Measurements from ENCODE around the gene SELENOH.

SELENOH gene

GRCh38 chr11:57761301-57762234 is 20.3 kb downstream of the SELENOH start, which contains the start of gene CTNND1:
Gene CTNND1, plus strand, starts transcription at chr11:57761802. Its CDS starts 29,677 bp downstream, at chr11:57791479.
- peak within 1 kb of the TSS; percentile 5 for H3K4me3 Mint-ChIP-seq
- H3K9me3 Mint-ChIP-seq: no peaks in the 10 kb centered on the region
- CTCF ChIA-PET: interaction anchor here (1.1 to 2.0 kb wide), 2 partner anchors 10 to 39 kb away, joined by 4 to 10 read pairs; partner anchors contain the start of gene BTBD18
- H3K4me1 Mint-ChIP-seq: peaks cover 19% of the 10 kb centered on the region
- peaks cover 23% of the 10 kb centered on the region for H3K27me3 Mint-ChIP-seq
- no peak within 1 kb of the TSS for H3K27ac Mint-ChIP-seq
- H3K36me3 Mint-ChIP-seq: no peaks in the 10 kb centered on the region
- DNase-seq: no peak

DNA sequence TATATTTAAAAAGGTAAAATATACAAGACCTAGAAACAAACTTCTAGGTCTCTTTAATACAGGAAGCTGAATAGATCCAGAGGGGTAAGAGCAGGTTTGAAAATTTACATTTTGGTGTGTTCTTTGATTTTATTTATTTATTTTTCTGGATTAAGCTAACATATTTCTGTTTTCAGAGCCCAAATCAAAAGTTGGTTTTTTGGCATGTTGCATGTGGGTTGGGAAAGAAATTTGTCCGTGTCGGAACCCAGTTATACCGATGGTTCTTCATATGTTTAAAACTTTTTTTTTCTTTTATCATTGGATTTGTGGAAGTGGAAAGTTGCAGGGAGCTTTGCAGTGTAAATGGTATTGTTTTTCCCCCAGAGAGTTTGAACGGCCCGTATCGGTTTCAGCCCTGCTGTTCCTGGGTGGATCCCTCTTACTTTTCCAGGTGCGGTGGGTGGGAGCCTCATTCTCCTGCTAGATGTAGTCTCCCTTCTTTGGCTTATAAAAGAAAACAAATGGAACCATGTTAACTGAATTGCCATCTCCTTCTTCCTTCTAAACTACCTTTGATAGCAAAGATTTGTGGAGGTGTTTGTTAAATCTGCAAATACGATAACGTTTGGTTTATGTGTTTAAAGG is 21.1 kb downstream of the SELENOH start:
- Mint-ChIP-seq H3K36me3 (no peaks in the 10 kb centered on the region), H3K27me3 (peaks cover 23% of the 10 kb centered on the region), H3K27ac (no peak overlapping the region), H3K9me3 (no peaks in the 10 kb centered on the region), H3K4me3 (no peak overlapping the region), H3K4me1 (peaks cover 19% of the 10 kb centered on the region)
- CTCF ChIA-PET: interaction anchor here (2.0 kb wide), 1 partner anchor 38 kb away, joined by 10 read pairs; no protein-coding TSS in a partner anchor
- DNase-seq: no peak

DNA sequence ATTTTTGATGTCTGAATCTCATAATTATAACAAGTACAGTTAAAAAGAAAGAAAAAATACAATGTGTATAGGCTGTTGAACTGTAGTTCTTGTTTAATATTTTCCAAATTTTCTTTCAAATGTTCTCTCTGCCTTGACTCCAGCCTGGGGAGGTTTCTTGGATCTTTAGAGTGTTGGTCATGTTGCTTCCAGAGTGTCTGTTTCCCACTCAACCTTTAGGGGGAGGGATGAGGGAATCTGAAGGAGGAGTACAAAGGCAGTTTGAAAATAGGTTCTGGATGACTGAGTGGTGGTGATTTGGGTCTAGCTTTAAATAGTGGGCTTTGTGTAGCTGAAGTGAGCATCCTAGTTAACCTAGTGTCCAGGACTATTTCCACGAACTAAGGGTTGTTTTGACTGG is 22.3 kb downstream of the SELENOH start:
- H3K9me3 Mint-ChIP-seq: no peaks in the 10 kb centered on the region
- DNase-seq: no peak
- peaks cover 23% of the 10 kb centered on the region for H3K4me1 Mint-ChIP-seq
- no peak overlapping the region for H3K4me3 Mint-ChIP-seq
- H3K36me3 Mint-ChIP-seq: no peaks in the 10 kb centered on the region
- peaks cover 23% of the 10 kb centered on the region for H3K27me3 Mint-ChIP-seq
- no peak overlapping the region for H3K27ac Mint-ChIP-seq
- CTCF ChIA-PET: interaction anchor here (0.7 to 2.3 kb wide), 2 partner anchors 9 to 37 kb away, joined by 3 to 12 read pairs; no protein-coding TSS in a partner anchor

DNA sequence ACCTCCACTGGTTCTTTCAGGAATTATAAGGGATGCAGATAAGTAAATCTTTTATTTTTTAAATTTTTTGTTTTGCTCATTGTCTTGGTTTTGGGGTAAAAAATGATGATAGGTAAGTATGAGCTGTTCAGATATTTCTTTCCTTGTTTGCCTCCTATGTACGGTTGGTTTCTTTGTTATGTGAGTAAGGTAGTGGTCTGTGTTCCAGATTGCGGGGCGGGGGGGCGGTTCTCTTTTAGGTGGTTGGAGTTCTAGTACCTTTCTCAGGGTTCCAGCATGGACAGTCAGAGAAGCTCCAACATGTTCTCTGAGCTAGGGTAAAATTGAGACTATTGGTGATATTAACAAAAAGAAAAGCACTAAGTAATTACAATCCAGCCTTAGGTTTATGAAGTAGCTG is 22.7 kb downstream of the SELENOH start:
- Mint-ChIP-seq H3K36me3 (no peaks in the 10 kb centered on the region), H3K27ac (no peak overlapping the region), H3K4me1 (peaks cover 24% of the 10 kb centered on the region), H3K27me3 (peaks cover 23% of the 10 kb centered on the region), H3K9me3 (no peaks in the 10 kb centered on the region), H3K4me3 (no peak overlapping the region)
- CTCF ChIA-PET: interaction anchor here (2.3 kb wide), 1 partner anchor 37 kb away, joined by 12 read pairs; no protein-coding TSS in a partner anchor
- DNase-seq: no peak

DNA sequence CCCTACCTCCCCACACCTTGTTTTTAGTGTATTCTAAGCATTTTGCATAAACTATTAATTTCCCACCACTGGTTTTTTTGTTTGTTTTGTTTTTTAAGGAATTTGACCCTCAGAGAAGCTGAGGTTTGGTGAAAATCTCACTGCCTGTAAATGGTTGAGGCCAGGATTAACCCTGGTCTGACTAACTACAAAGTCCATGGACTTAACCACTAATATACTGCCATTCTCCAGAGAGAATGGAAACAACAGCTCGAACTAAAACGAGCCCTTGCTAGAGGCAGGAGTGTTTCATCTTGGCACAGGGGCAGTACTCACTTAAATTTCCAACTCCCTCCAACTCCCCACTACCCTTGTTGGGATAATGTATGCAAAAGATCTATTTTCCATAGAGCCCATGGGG is 23.3 kb downstream of the SELENOH start:
- no peak overlapping the region for H3K27ac Mint-ChIP-seq
- no peaks in the 10 kb centered on the region for H3K9me3 Mint-ChIP-seq
- no peak for DNase-seq
- H3K4me3 Mint-ChIP-seq: no peak overlapping the region
- H3K4me1 Mint-ChIP-seq: peaks cover 27% of the 10 kb centered on the region
- peaks cover 23% of the 10 kb centered on the region for H3K27me3 Mint-ChIP-seq
- H3K36me3 Mint-ChIP-seq: no peaks in the 10 kb centered on the region
- CTCF ChIA-PET: interaction anchor here (2.3 kb wide), 1 partner anchor 36 kb away, joined by 12 read pairs; no protein-coding TSS in a partner anchor

- no peaks in the 10 kb centered on the region for H3K36me3 Mint-ChIP-seq
- peaks cover 30% of the 10 kb centered on the region for H3K4me1 Mint-ChIP-seq
- no peaks in the 10 kb centered on the region for H3K9me3 Mint-ChIP-seq
- no peak overlapping the region for H3K4me3 Mint-ChIP-seq
- peaks cover 23% of the 10 kb centered on the region for H3K27me3 Mint-ChIP-seq
- DNase-seq: no peak
- H3K27ac Mint-ChIP-seq: no peak overlapping the region
- CTCF ChIA-PET: interaction anchor here (2.3 kb wide), 1 partner anchor 36 kb away, joined by 12 read pairs; no protein-coding TSS in a partner anchor
These were observed 23.7 kb downstream of the SELENOH start for GRCh38 chr11:57764972-57765371.

DNA sequence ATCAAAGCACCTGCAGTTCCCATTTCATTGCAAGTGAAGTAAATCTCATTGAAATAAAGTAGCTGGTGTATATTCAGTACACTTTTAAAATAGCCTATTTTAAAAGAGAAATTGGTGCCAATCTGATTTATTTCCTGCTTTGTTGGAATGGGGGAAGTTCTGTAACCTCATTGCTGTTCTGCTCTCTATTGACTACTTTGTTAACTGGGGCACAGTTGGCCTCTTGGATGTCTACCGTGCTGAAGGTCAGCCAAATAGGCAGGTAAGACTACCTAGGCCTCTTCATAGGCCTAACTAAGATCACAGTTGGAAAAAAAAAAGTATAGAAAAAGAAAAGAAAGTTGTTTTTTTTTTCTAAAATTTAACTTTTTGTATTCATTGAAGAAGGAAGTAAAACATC is 29.5 kb downstream of the SELENOH start:
- no peak overlapping the region for H3K27ac Mint-ChIP-seq
- no peaks in the 10 kb centered on the region for H3K36me3 Mint-ChIP-seq
- H3K4me3 Mint-ChIP-seq: no peak overlapping the region
- peaks cover 17% of the 10 kb centered on the region for H3K4me1 Mint-ChIP-seq
- no peak for DNase-seq
- H3K9me3 Mint-ChIP-seq: no peaks in the 10 kb centered on the region
- CTCF ChIA-PET: no interaction called here
- peaks cover 2% of the 10 kb centered on the region for H3K27me3 Mint-ChIP-seq

DNA sequence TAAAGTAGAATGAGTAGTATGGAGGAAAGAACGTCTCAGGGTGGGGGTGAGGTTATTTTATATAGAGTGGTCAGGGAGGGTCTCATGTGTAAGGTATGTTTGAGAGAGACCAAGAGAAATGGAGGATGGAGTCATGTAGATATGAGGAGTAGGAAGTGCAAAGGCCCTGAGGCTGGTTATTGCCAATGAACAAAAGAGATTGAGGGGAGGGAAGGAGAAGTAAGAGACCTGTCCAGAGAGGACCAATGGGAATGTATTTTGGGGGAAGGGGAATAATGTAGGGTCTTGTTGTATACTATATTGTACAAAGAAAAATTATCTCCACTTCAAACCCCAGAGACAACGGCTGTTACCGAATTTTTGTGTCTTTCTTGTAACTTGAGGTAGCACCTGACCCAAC is 30.1 kb downstream of the SELENOH start:
- Mint-ChIP-seq H3K4me1 (peaks cover 17% of the 10 kb centered on the region), H3K27ac (no peak overlapping the region), H3K4me3 (no peak overlapping the region), H3K27me3 (no peaks in the 10 kb centered on the region), H3K36me3 (no peaks in the 10 kb centered on the region), H3K9me3 (no peaks in the 10 kb centered on the region)
- no peak for DNase-seq
- CTCF ChIA-PET: no interaction called here

DNA sequence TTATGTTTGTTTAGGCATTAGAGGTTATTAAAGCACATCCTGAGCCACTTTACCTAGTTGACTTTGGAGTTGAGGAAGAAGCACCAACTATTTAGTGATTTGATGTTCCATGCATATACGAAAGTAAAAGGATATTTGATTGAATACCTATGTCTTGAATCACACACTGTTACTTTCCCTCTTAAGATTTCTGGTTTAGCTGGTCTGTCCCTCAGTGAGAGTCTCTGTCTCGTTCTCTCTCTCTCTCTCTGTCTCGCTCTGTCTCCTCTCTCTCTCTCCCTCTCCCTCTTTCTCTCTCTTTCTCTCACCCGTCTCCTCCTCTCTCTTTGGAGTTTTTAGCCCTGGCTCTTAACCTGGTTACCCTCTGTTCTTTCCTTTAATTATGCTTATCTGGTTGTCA is 31.3 kb downstream of the SELENOH start:
- DNase-seq: no peak
- Mint-ChIP-seq H3K27me3 (no peaks in the 10 kb centered on the region), H3K9me3 (no peaks in the 10 kb centered on the region), H3K4me3 (no peak overlapping the region), H3K36me3 (no peaks in the 10 kb centered on the region), H3K4me1 (peaks cover 17% of the 10 kb centered on the region), H3K27ac (no peak overlapping the region)
- CTCF ChIA-PET: interaction anchor here (0.5 kb wide), 1 partner anchor 9 kb away, joined by 3 read pairs; no protein-coding TSS in a partner anchor

DNA sequence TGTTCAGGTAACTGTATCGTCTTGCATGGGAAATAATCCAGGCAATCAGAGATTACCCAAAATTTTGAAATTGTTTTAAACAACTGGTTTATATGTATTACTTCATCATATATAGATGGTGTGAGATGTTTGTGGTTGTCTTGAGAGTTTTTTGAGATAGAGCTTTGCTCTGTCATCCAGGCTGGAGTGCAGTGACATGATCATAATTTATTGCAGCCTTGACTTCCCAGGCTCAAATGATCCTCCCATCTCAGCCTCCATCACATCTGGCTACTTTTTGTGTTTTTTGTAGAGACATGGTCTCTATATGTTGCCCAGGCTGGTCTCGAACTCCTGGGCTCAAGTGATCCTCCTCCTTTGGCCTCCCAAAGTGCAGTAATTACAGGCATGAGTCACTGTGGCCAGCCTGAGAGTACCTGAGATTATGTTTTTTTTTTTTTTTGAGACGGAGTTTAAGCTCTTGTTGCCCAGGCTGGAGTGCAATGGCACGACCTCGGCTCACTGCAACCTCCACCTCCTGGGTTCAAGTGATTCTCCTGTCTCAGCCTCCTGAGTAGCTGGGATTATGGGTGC is 31.8 kb downstream of the SELENOH start:
- Mint-ChIP-seq H3K4me1 (peaks cover 16% of the 10 kb centered on the region), H3K27ac (no peak overlapping the region), H3K9me3 (no peaks in the 10 kb centered on the region), H3K4me3 (no peak overlapping the region), H3K27me3 (no peaks in the 10 kb centered on the region), H3K36me3 (no peaks in the 10 kb centered on the region)
- CTCF ChIA-PET: interaction anchor here (0.5 kb wide), 1 partner anchor 10 kb away, joined by 3 read pairs; no protein-coding TSS in a partner anchor
- no peak for DNase-seq

- H3K36me3 Mint-ChIP-seq: no peaks in the 10 kb centered on the region
These were observed 34.2 kb downstream of the SELENOH start for GRCh38 chr11:57775491-57775890.

GRCh38 chr11:57776031-57776521 is 34.8 kb downstream of the SELENOH start:
- H3K27me3 Mint-ChIP-seq: no peaks in the 10 kb centered on the region
- CTCF ChIA-PET: interaction anchor here (2.1 kb wide), 1 partner anchor 25 kb away, joined by 5 read pairs; no protein-coding TSS in a partner anchor
- peaks cover 10% of the 10 kb centered on the region for H3K4me1 Mint-ChIP-seq
- DNase-seq: no peak
- H3K4me3 Mint-ChIP-seq: no peak overlapping the region
- no peaks in the 10 kb centered on the region for H3K9me3 Mint-ChIP-seq
- no peak overlapping the region for H3K27ac Mint-ChIP-seq
- H3K36me3 Mint-ChIP-seq: no peaks in the 10 kb centered on the region

More at GRCh38 chr11:57775491-57775890, 34.2 kb downstream of the SELENOH start:
- H3K27ac Mint-ChIP-seq: no peak overlapping the region
- DNase-seq: no peak
- CTCF ChIA-PET: no interaction called here
- H3K4me3 Mint-ChIP-seq: no peak overlapping the region
- H3K9me3 Mint-ChIP-seq: no peaks in the 10 kb centered on the region
- H3K27me3 Mint-ChIP-seq: no peaks in the 10 kb centered on the region
- peaks cover 7% of the 10 kb centered on the region for H3K4me1 Mint-ChIP-seq

- H3K36me3 Mint-ChIP-seq: no peaks in the 10 kb centered on the region
- peaks cover 16% of the 10 kb centered on the region for H3K4me1 Mint-ChIP-seq
- no peaks in the 10 kb centered on the region for H3K9me3 Mint-ChIP-seq
- H3K27ac Mint-ChIP-seq: no peak overlapping the region
- peaks cover 3% of the 10 kb centered on the region for H3K27me3 Mint-ChIP-seq
- CTCF ChIA-PET: interaction anchor here (2.1 kb wide), 1 partner anchor 24 kb away, joined by 5 read pairs; no protein-coding TSS in a partner anchor
- DNase-seq: no peak
- no peak overlapping the region for H3K4me3 Mint-ChIP-seq
These were observed 35.4 kb downstream of the SELENOH start for GRCh38 chr11:57776577-57777210.
